HG03097 (cell line): ENCODE measurements around the gene CCDC50.

Source experiments
- ATAC-seq: cut with Tn5 transposase; IDR thresholded peaks from one replicate; pipeline ENCODE4 v1.9.1; 2021; ENCODE audit not compliant: unreplicated experiment, low FRiP score

The CCDC50 gene

GRCh38 chr3:191316876-191317603 lies 12.2 kb upstream of the CCDC50 start:
- no peak for ATAC-seq

GRCh38 chr3:191320316-191320715 lies 8.9 kb upstream of the CCDC50 start:
- no peak for ATAC-seq

- no peak for ATAC-seq
Measured at GRCh38 chr3:191321019-191321767, 8.0 kb upstream of the CCDC50 start.

- no peak for ATAC-seq
Measured at GRCh38 chr3:191324936-191325335, 4.3 kb upstream of the CCDC50 start.

GRCh38 chr3:191327526-191327925 lies 1.7 kb upstream of the CCDC50 start:
- no peak for ATAC-seq

- no peak for ATAC-seq
Measured at GRCh38 chr3:191328383-191328961, 722 bp upstream of the CCDC50 start.

GRCh38 chr3:191329654-191330529 lies 698 bp downstream of the CCDC50 start, which contains the start of gene UTS2B:
TSS of gene UTS2B (minus strand) at chr3:191330526. CDS start at chr3:191282189, 48,337 bp downstream.
- peak; percentile 15 for ATAC-seq

- ATAC-seq: no peak
Measured at GRCh38 chr3:191330530-191331048, 1.4 kb downstream of the CCDC50 start.

- no peak for ATAC-seq
Measured at GRCh38 chr3:191331388-191331787, 2.2 kb downstream of the CCDC50 start.

GRCh38 chr3:191333298-191333880 lies 4.2 kb downstream of the CCDC50 start:
- no peak for ATAC-seq

GRCh38 chr3:191334346-191334893 lies 5.2 kb downstream of the CCDC50 start:
- no peak for ATAC-seq

- ATAC-seq: no peak
Measured at GRCh38 chr3:191336833-191337232, 7.6 kb downstream of the CCDC50 start.

- no peak for ATAC-seq
Measured at GRCh38 chr3:191338177-191338488, 8.9 kb downstream of the CCDC50 start.

GRCh38 chr3:191339316-191339917 lies 10.2 kb downstream of the CCDC50 start:
- no peak for ATAC-seq

GRCh38 chr3:191340351-191340750 lies 11.2 kb downstream of the CCDC50 start:
- ATAC-seq: no peak

- ATAC-seq: no peak
Measured at GRCh38 chr3:191340966-191341365, 11.8 kb downstream of the CCDC50 start.

- no peak for ATAC-seq
Measured at GRCh38 chr3:191342006-191342405, 12.8 kb downstream of the CCDC50 start.

- no peak for ATAC-seq
Measured at GRCh38 chr3:191342411-191342810, 13.2 kb downstream of the CCDC50 start.

GRCh38 chr3:191343115-191343514 lies 13.9 kb downstream of the CCDC50 start:
- ATAC-seq: no peak
